ENCODE results near the gene UBE2J2. TPM values are rescaled to one million over a fixed set of nuclear protein-coding genes. Genes with fewer than 3 reads are reported as not detected.

Gene UBE2J2
- total and polyA plus RNA-seq, 3 donors from 2014 or later: 133 to 203 (median 139) TPM

DNA sequence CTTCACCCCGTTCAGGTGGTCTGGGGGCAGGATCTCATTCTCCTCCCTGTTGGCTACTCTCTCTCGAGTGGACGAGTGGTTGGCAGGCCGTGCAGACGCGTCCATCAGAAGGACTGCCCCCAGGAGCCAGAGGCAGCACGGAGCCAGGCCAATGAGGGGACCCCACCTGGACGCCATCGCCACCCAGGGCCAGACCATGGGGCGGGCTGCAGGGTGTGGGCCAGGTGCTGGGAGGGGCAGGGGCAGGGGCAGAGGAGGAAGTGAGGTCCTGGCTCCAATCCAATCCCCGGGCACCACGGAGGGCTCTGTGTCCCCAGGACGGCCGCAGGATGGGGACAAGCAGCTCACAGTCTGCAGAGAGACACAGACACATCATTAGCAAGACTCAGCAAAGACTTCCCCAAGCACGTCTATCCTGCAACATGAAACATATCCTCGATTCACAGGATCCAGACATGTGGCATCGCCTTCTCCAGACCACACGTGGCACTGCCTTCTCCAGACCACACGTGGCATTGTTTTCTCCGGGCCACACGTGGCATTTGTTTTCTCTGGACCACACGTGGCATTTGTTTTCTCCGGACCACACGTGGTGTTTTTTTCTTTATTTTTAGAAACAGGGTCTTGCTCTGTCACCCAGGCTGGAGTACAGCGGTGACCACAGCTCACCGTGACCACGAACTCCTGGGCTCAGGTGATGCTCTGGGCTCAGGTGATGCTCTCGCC lies 44.9 kb downstream of the UBE2J2 start:
- no peak for DNase-seq
- H3K4me3 ChIP-seq: no peak overlapping the region
- no peaks in the 10 kb centered on the region for H3K9me3 ChIP-seq
- no peaks in the 10 kb centered on the region for H3K27me3 ChIP-seq
- no peak for TF ChIP-seq POLR2A (IDR thresholded peaks at IDR 0.05)
- TF ChIP-seq, protein P1, sequence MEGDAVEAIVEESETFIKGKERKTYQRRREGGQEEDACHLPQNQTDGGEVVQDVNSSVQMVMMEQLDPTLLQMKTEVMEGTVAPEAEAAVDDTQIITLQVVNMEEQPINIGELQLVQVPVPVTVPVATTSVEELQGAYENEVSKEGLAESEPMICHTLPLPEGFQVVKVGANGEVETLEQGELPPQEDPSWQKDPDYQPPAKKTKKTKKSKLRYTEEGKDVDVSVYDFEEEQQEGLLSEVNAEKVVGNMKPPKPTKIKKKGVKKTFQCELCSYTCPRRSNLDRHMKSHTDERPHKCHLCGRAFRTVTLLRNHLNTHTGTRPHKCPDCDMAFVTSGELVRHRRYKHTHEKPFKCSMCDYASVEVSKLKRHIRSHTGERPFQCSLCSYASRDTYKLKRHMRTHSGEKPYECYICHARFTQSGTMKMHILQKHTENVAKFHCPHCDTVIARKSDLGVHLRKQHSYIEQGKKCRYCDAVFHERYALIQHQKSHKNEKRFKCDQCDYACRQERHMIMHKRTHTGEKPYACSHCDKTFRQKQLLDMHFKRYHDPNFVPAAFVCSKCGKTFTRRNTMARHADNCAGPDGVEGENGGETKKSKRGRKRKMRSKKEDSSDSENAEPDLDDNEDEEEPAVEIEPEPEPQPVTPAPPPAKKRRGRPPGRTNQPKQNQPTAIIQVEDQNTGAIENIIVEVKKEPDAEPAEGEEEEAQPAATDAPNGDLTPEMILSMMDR (IDR thresholded peaks at IDR 0.05): no peak
- H3K4me1 ChIP-seq: peaks cover 18% of the 10 kb centered on the region
- no peaks in the 10 kb centered on the region for H3K36me3 ChIP-seq (ENCODE audit: low read depth, missing control alignments)
- WGBS, 2 donors: 89 to 94% methylated on average over 27 to 28 of the region's 28 CpGs
- intact Hi-C loops (cut with DNase I; ENCODE audit: low total_unique reads): no loop called here
- H3K27ac ChIP-seq: no peak overlapping the region

GRCh38 chr1:1228187-1228586 lies 45.5 kb downstream of the UBE2J2 start:
- TF ChIP-seq, protein P1 (IDR thresholded peaks at IDR 0.05): no peak
- TF ChIP-seq POLR2A (IDR thresholded peaks at IDR 0.05): no peak
- no peak overlapping the region for H3K4me3 ChIP-seq
- H3K27ac ChIP-seq: no peak overlapping the region
- H3K27me3 ChIP-seq: no peaks in the 10 kb centered on the region
- WGBS, 2 donors: 93 to 100% methylated on average over 11 to 30 of the region's 30 CpGs
- no peak for DNase-seq
- no peaks in the 10 kb centered on the region for H3K9me3 ChIP-seq
- H3K36me3 ChIP-seq (ENCODE audit: low read depth, missing control alignments): no peaks in the 10 kb centered on the region
- peaks cover 18% of the 10 kb centered on the region for H3K4me1 ChIP-seq
- intact Hi-C loops (cut with DNase I; ENCODE audit: low total_unique reads): no loop called here

DNA sequence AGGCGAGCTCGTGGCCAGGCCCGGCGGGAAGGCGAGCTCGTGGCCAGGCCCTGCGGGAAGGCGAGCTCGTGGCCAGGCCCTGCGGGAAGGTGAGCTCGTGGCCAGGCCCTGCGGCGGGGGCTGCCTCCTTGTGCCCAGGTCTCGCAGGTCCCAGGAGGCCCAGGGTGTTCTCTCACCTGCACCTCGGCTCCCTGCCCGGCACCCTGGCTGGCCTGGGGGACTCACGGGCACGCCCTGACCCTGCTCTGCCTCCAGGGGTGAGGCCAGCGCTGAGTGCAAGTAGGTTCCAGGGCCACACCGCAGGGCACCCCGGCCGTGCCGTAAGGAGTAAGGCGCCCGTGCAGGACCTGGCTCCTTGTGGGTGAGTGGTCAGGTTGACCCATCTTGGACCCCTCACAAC lies 46.3 kb downstream of the UBE2J2 start:
- Histone ChIP-seq H3K27ac (no peak overlapping the region), H3K27me3 (no peaks in the 10 kb centered on the region), H3K36me3 (ENCODE audit: low read depth, missing control alignments) (no peaks in the 10 kb centered on the region), H3K4me3 (no peak overlapping the region), H3K9me3 (no peaks in the 10 kb centered on the region), H3K4me1 (peaks cover 18% of the 10 kb centered on the region)
- no peak for DNase-seq
- 94 to 95% methylated on average over 4 to 17 of the region's 25 CpGs for WGBS, 2 donors
- intact Hi-C loops (cut with DNase I; ENCODE audit: low total_unique reads): no loop called here
- TF ChIP-seq POLR2A (IDR thresholded peaks at IDR 0.05): no peak
- TF ChIP-seq, protein P1 (IDR thresholded peaks at IDR 0.05): no peak

- WGBS, 2 donors: 92 to 100% methylated on average over 3 to 44 of the region's 44 CpGs
- H3K27me3 ChIP-seq: no peaks in the 10 kb centered on the region
- no peaks in the 10 kb centered on the region for H3K9me3 ChIP-seq
- intact Hi-C loops (cut with DNase I; ENCODE audit: low total_unique reads): no loop called here
- DNase-seq: no peak
- H3K4me3 ChIP-seq: no peak overlapping the region
- H3K27ac ChIP-seq: no peak overlapping the region
- H3K36me3 ChIP-seq (ENCODE audit: low read depth, missing control alignments): no peaks in the 10 kb centered on the region
- TF ChIP-seq, protein P1 (IDR thresholded peaks at IDR 0.05): no peak
- no peak for TF ChIP-seq POLR2A (IDR thresholded peaks at IDR 0.05)
- peaks cover 18% of the 10 kb centered on the region for H3K4me1 ChIP-seq
Measured at GRCh38 chr1:1226566-1227362, 46.9 kb downstream of the UBE2J2 start.

Measured in testis (tissue), 3 donors.